Measurements from ENCODE around the gene PLPP4. TPM values are rescaled to one million over a fixed set of nuclear protein-coding genes. Genes with fewer than 3 reads are reported as not detected.

PLPP4 gene
- polyA plus RNA-seq, 1 of the 3 experiments (the other 2 are of a cell fraction) = 27.9 TPM

- no peak for TF ChIP-seq ELF1 (IDR thresholded peaks at IDR 0.05)
- TF ChIP-seq, protein P1, sequence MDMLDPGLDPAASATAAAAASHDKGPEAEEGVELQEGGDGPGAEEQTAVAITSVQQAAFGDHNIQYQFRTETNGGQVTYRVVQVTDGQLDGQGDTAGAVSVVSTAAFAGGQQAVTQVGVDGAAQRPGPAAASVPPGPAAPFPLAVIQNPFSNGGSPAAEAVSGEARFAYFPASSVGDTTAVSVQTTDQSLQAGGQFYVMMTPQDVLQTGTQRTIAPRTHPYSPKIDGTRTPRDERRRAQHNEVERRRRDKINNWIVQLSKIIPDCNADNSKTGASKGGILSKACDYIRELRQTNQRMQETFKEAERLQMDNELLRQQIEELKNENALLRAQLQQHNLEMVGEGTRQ (IDR thresholded peaks at IDR 0.05; ENCODE audit: borderline replicate concordance, low read depth, low read length) = no peak
- no peak for TF ChIP-seq POLR2AphosphoS5 (IDR thresholded peaks at IDR 0.05; ENCODE audit: low read depth, low read length)
- no peak for TF ChIP-seq TEAD4 (IDR thresholded peaks at IDR 0.05; ENCODE audit: borderline replicate concordance, insufficient read depth)
- no peak for TF ChIP-seq SIN3A (IDR thresholded peaks at IDR 0.05; ENCODE audit: borderline replicate concordance, low read depth, low read length)
- TF ChIP-seq USF1 (IDR thresholded peaks at IDR 0.05; ENCODE audit: borderline replicate concordance, low read depth) = no peak
- no peak for TF ChIP-seq RFX5 (IDR thresholded peaks at IDR 0.05; ENCODE audit: low read length)
- TF ChIP-seq NRF1 (IDR thresholded peaks at IDR 0.05; ENCODE audit: low read depth, low read length) = no peak
- TF ChIP-seq SMC3 (IDR thresholded peaks at IDR 0.05; ENCODE audit: low read depth, low read length) = no peak
- TF ChIP-seq RCOR1 (IDR thresholded peaks at IDR 0.05; ENCODE audit: low read length) = no peak
- TF ChIP-seq FOXM1 (IDR thresholded peaks at IDR 0.05; ENCODE audit: low read depth) = no peak
- TF ChIP-seq NFIC (IDR thresholded peaks at IDR 0.05; ENCODE audit: borderline replicate concordance) = no peak
- H3K36me3 ChIP-seq (replicated peaks in 1 of 2; ENCODE audit: control insufficient read depth in 1 of 2, insufficient read depth in 2 of 2, low read length in 1 of 2) = no peaks in the 10 kb centered on the region
- CTCF ChIA-PET = interaction anchor here (1.9 kb wide), 1 partner anchor 41 kb away, joined by 6 read pairs; no protein-coding TSS in a partner anchor
- no peak overlapping the region for H3K9ac ChIP-seq
- H2AFZ ChIP-seq (ENCODE audit: low read depth) = no peak overlapping the region
- no peak overlapping the region for H3K4me2 ChIP-seq
- H3K27ac ChIP-seq (ENCODE audit: low read depth in 2 of 2, low read length in 1 of 2) = peak overlapping the region in 1 of 2 experiments; percentile 98; a peak in 2 of 4 replicates
- 70% methylated on average over 5 of the region's 5 CpGs for WGBS (ENCODE audit: low lambda C conversion rate)
- H3K4me3 ChIP-seq (ENCODE audit: low read depth in 2 of 2, low read length in 1 of 2) = no peak overlapping the region
- POLR2A ChIA-PET = no interaction called here
- H3F3A ChIP-seq (replicated peaks; ENCODE audit: insufficient read depth) = peaks cover 26% of the 10 kb centered on the region
- no peaks in the 10 kb centered on the region for H3K9me3 ChIP-seq
- H3K9me2 ChIP-seq = no peaks in the 10 kb centered on the region
- no peaks in the 10 kb centered on the region for H4K20me1 ChIP-seq (ENCODE audit: insufficient read depth)
- no peaks in the 10 kb centered on the region for H3K79me2 ChIP-seq (ENCODE audit: insufficient read depth)
- no peak for DNase-seq
- no peaks in the 10 kb centered on the region for H3K27me3 ChIP-seq (ENCODE audit: insufficient read depth)
- H3K4me1 ChIP-seq (ENCODE audit: control insufficient read depth in 1 of 2, insufficient read depth in 2 of 2, low read depth in 1 of 2, low read length in 1 of 2) = peaks cover 0 to 9% of the 10 kb centered on the region in 2 experiments; a peak in 1 of 4 replicates
Measured at GRCh38 chr10:120606051-120606764, 149.2 kb downstream of the PLPP4 start.

- ChIA-PET POLR2A (no interaction called here), CTCF (no interaction called here)
- Histone ChIP-seq H3K9me2 (no peaks in the 10 kb centered on the region), H3F3A (replicated peaks; ENCODE audit: insufficient read depth) (peaks cover 22% of the 10 kb centered on the region), H3K4me1 (ENCODE audit: control insufficient read depth in 1 of 2, insufficient read depth in 2 of 2, low read depth in 1 of 2, low read length in 1 of 2) (peaks cover 0 to 7% of the 10 kb centered on the region in 2 experiments; a peak in 1 of 4 replicates), H3K27ac (ENCODE audit: low read depth in 2 of 2, low read length in 1 of 2) (peak overlapping the region in 1 of 2 experiments; percentile 98; a peak in 2 of 4 replicates), H3K36me3 (replicated peaks in 1 of 2; ENCODE audit: control insufficient read depth in 1 of 2, insufficient read depth in 2 of 2, low read length in 1 of 2) (no peaks in the 10 kb centered on the region), H3K4me2 (0 out of 2 replicates have a peak overlapping the region, but pooled peaks have one; percentile 34), H3K4me3 (ENCODE audit: low read depth in 2 of 2, low read length in 1 of 2) (no peak overlapping the region; a peak in 1 of 4 replicates), H3K79me2 (ENCODE audit: insufficient read depth) (no peaks in the 10 kb centered on the region), H3K27me3 (ENCODE audit: insufficient read depth) (no peaks in the 10 kb centered on the region), H3K9me3 (no peaks in the 10 kb centered on the region), H2AFZ (ENCODE audit: low read depth) (no peak overlapping the region), H3K9ac (peak overlapping the region; percentile 49; the same call in 1 of the 2 replicates), H4K20me1 (ENCODE audit: insufficient read depth) (no peaks in the 10 kb centered on the region)
- 50% methylated on average over 2 of the region's 2 CpGs for WGBS (ENCODE audit: low lambda C conversion rate)
- DNase-seq = no peak
- TF ChIP-seq ZBTB33 (IDR thresholded peaks at IDR 0.05; ENCODE audit: borderline replicate concordance, low read depth) = peak; percentile 42; the same call in 1 of the 2 replicates
- peak; percentile 40; the same call in 1 of the 2 replicates for TF ChIP-seq YY1 (IDR thresholded peaks at IDR 0.05; ENCODE audit: low read depth)
- no peak for TF ChIP-seq FOXJ3 (CRISPR knock-in tag; IDR thresholded peaks at IDR 0.05)
- peak; percentile 54; the same call in 1 of the 2 replicates for TF ChIP-seq RXRA (IDR thresholded peaks at IDR 0.05; ENCODE audit: borderline replicate concordance, low read depth)
- TF ChIP-seq JUND (IDR thresholded peaks at IDR 0.05) = peak; percentile 72
- TF ChIP-seq FOSL2 (IDR thresholded peaks at IDR 0.05; ENCODE audit: borderline replicate concordance, low read depth) = peak; percentile 88
- TF ChIP-seq USF1 (IDR thresholded peaks at IDR 0.05; ENCODE audit: borderline replicate concordance, low read depth) = no peak
- no peak for TF ChIP-seq FOXM1 (IDR thresholded peaks at IDR 0.05; ENCODE audit: low read depth)
- TF ChIP-seq SIN3A (IDR thresholded peaks at IDR 0.05; ENCODE audit: borderline replicate concordance, low read depth, low read length) = no peak
- TF ChIP-seq GABPA (IDR thresholded peaks at IDR 0.05; ENCODE audit: low read depth) = no peak
- peak; percentile 46 for TF ChIP-seq PBX3 (IDR thresholded peaks at IDR 0.05)
- TF ChIP-seq TAF1 (IDR thresholded peaks at IDR 0.05; ENCODE audit: borderline replicate concordance, low read depth, low read length) = 0 out of 2 replicates have a peak, but pooled peaks have one; percentile 11
Measured at GRCh38 chr10:120607016-120607709, 150.1 kb downstream of the PLPP4 start.

Data from SK-N-SH (cell line).